Trophoblast cell (in vitro differentiated cells and primary cell): ENCODE data around the gene KCNK13.

ENCODE experiments used
- DNase-seq, 2 donors: peaks; one replicate each; pipeline ENCODE4 v3.0.0-alpha.2; 2016
- H2AFZ ChIP-seq: 2 replicates; pipeline ENCODE4 v1.6.1; 2013; ENCODE audit warnings: low read length, moderate library complexity, mild to moderate bottlenecking; ENCODE audit not compliant: insufficient read depth, poor library complexity
- H2AK5ac ChIP-seq: 2 replicates; pipeline ENCODE4 v1.6.1; 2013; ENCODE audit warnings: mild to moderate bottlenecking, low read length
- H2BK120ac ChIP-seq: 2 replicates; pipeline ENCODE4 v1.6.1; 2013; ENCODE audit warnings: low read length, mild to moderate bottlenecking, moderate library complexity; ENCODE audit not compliant: insufficient read depth, poor library complexity
- H2BK12ac ChIP-seq: 2 replicates; pipeline ENCODE4 v1.6.1; 2013; ENCODE audit warnings: mild to moderate bottlenecking, low read length, moderate library complexity
- H2BK5ac ChIP-seq: 2 replicates; pipeline ENCODE4 v1.6.1; 2013; ENCODE audit warnings: low read length, low read depth, moderate library complexity, mild to moderate bottlenecking; ENCODE audit not compliant: poor library complexity
- H3K14ac ChIP-seq: 2 replicates; pipeline ENCODE4 v1.6.1; 2013; ENCODE audit warnings: mild to moderate bottlenecking, low read length
- H3K18ac ChIP-seq: 2 replicates; pipeline ENCODE4 v1.6.1; 2013; ENCODE audit warnings: mild to moderate bottlenecking, low read length
- H3K23ac ChIP-seq: 2 replicates; pipeline ENCODE4 v1.6.1; 2013; ENCODE audit warnings: low read length
- H3K27ac ChIP-seq: 2 replicates; pipeline ENCODE4 v1.5.1; 2013; ENCODE audit warnings: low read depth, mild to moderate bottlenecking, inconsistent platforms, low read length, moderate library complexity
- H3K27me3 ChIP-seq: 2 replicates; pipeline ENCODE4 v1.6.1; 2013; ENCODE audit warnings: inconsistent platforms, mild to moderate bottlenecking, low read length, moderate library complexity; ENCODE audit not compliant: insufficient read depth
- H3K36me3 ChIP-seq, 2 experiments: 1 replicate in 1 of 2; 2 replicates in 1 of 2; pipeline ENCODE4 v1.6.1; 2013; ENCODE audit warnings: low read length in 2 of 2, mild to moderate bottlenecking in 2 of 2, moderate library complexity in 1 of 2; ENCODE audit not compliant: insufficient read depth in 2 of 2, control insufficient read depth in 1 of 2
- H3K4ac ChIP-seq: 2 replicates; pipeline ENCODE4 v1.6.1; 2013; ENCODE audit warnings: low read depth, mild to moderate bottlenecking, low read length, moderate library complexity
- H3K4me1 ChIP-seq, 2 experiments: 1 replicate in 1 of 2; 2 replicates in 1 of 2; pipeline ENCODE4 v1.6.1; 2013; ENCODE audit warnings: low read length in 2 of 2, mild to moderate bottlenecking in 2 of 2, moderate library complexity in 1 of 2; ENCODE audit not compliant: insufficient read depth in 2 of 2, control insufficient read depth in 1 of 2
- H3K4me2 ChIP-seq: 2 replicates; pipeline ENCODE4 v1.6.1; 2013; ENCODE audit warnings: inconsistent platforms, mild to moderate bottlenecking, low read length, moderate library complexity
- H3K4me3 ChIP-seq: 2 replicates; pipeline ENCODE4 v1.5.1; 2013; ENCODE audit warnings: mild to moderate bottlenecking, low read depth, low read length, inconsistent platforms
- H3K79me1 ChIP-seq: one replicate; pipeline ENCODE4 v1.6.1; 2013; ENCODE audit warnings: low read length
- H3K79me2 ChIP-seq: 2 replicates; pipeline ENCODE4 v1.6.1; 2013; ENCODE audit warnings: low read length, mild to moderate bottlenecking; ENCODE audit not compliant: control insufficient read depth, insufficient read depth, poor library complexity
- H3K9ac ChIP-seq: 2 replicates; pipeline ENCODE4 v1.6.1; 2013; ENCODE audit warnings: mild to moderate bottlenecking, low read length
- H3K9me3 ChIP-seq: 2 replicates; pipeline ENCODE4 v1.6.1; 2013; ENCODE audit warnings: low read depth, mild to moderate bottlenecking, control low read depth, inconsistent platforms, low read length; ENCODE audit not compliant: insufficient read depth
- H4K12ac ChIP-seq: 2 replicates; pipeline ENCODE4 v1.6.1; 2013; ENCODE audit warnings: low read depth, mild to moderate bottlenecking, low read length, moderate library complexity
- H4K8ac ChIP-seq: 2 replicates; pipeline ENCODE4 v1.6.1; 2013; ENCODE audit warnings: low read depth, mild to moderate bottlenecking, low read length, moderate library complexity
- H4K91ac ChIP-seq: one replicate; pipeline ENCODE4 v1.6.1; 2013; ENCODE audit warnings: low read depth, mild to moderate bottlenecking, low read length, moderate library complexity
- WGBS: extraction: QIAGEN DNeasy Blood & Tissue Kit; methylation state at CpG from one replicate; pipeline ENCODE4 v1.1.7; 2013; ENCODE audit warnings: missing lambda C conversion rate; ENCODE audit not compliant: insufficient read length, insufficient coverage; ENCODE audit errors: extremely low coverage; 5-methylcytosine and 5-hydroxymethylcytosine counted together

Gene KCNK13

DNA sequence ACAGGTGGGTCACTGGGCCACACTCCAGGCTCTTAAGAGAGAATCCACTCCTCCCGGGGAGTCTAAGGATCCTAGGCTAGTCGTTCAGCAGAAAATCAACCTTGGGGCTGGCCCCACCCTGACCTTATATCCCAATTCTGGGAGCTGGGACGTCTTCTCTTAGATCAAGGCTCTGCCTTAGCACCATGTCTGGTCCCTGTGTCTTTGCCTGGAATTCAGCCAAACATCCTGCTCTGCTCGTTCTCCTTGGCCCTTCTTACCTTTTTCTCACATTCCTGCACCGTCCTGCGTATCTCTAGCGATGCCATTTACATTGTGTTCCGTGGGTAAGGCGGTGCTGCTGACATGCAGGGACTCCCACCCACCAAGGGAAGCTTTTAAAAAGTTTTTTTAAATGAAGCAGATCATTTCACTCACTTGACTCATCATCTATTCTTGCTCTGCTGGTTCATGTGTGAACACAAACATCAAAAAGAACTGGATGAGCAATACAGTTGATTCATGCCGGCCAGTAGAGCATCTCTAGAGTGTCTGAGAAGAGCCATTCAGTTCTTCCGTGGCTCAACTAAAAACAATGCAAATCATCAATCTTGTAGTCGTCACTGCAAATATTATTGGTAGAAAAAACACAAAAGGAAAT is 50.2 kb downstream of the KCNK13 start:
- WGBS, result no CpG with 5 or more reads among the region's 12 CpGs
- H3K79me1 ChIP-seq, result no peaks in the 10 kb centered on the region

DNA sequence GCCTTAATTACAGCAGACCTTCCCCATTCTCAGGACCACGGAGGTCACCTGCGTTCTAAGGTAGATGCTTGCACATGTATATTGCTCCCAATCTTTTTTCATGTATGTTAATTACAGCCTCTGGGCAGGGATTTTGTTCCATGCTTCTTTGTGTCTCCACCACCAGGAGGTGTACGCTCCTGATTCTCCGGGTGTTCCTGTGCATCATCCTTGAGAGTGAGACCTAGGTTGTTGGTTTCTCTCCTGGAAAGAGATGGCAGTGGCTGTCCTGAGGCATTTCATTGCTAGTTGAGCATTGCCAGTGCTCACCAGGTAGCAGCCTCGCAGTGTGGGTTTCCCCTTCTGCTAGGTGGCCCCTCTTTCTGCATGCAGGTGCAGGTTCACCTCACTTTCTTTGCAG is 52.8 kb downstream of the KCNK13 start:
- no peaks in the 10 kb centered on the region for H3K36me3 ChIP-seq
- H2AFZ ChIP-seq, result no peak overlapping the region
- H4K12ac ChIP-seq, result no peak overlapping the region
- no peak overlapping the region for H3K4ac ChIP-seq
- peaks cover 2 to 3% of the 10 kb centered on the region in 2 experiments for H3K4me1 ChIP-seq
- H3K27ac ChIP-seq, result no peak overlapping the region
- H3K4me2 ChIP-seq, result no peak overlapping the region
- H3K9me3 ChIP-seq, result no peaks in the 10 kb centered on the region
- no peaks in the 10 kb centered on the region for H3K79me2 ChIP-seq
- no peak overlapping the region for H4K91ac ChIP-seq
- H2BK120ac ChIP-seq, result no peak overlapping the region
- no peaks in the 10 kb centered on the region for H3K79me1 ChIP-seq
- DNase-seq, result peak in 1 of 2 donors; percentile 44
- no peak overlapping the region for H3K18ac ChIP-seq
- H3K27me3 ChIP-seq, result no peaks in the 10 kb centered on the region
- no peak overlapping the region for H3K23ac ChIP-seq
- no CpG with 5 or more reads among the region's 5 CpGs for WGBS
- no peak overlapping the region for H4K8ac ChIP-seq
- no peak overlapping the region for H2AK5ac ChIP-seq
- H3K4me3 ChIP-seq, result no peak overlapping the region
- H3K9ac ChIP-seq, result no peak overlapping the region
- no peak overlapping the region for H3K14ac ChIP-seq
- no peak overlapping the region for H2BK5ac ChIP-seq
- H2BK12ac ChIP-seq, result no peak overlapping the region

More for the DNA sequence above, 50.2 kb downstream of the KCNK13 start:
- H4K8ac ChIP-seq, result no peak overlapping the region
- H3K23ac ChIP-seq, result no peak overlapping the region
- H3K4me2 ChIP-seq, result no peak overlapping the region
- no peak overlapping the region for H2BK120ac ChIP-seq
- H3K4me3 ChIP-seq, result no peak overlapping the region
- no peaks in the 10 kb centered on the region for H3K79me2 ChIP-seq
- H2BK12ac ChIP-seq, result no peak overlapping the region
- H2AK5ac ChIP-seq, result no peak overlapping the region
- H3K4ac ChIP-seq, result no peak overlapping the region
- peaks cover 2 to 3% of the 10 kb centered on the region in 2 experiments for H3K4me1 ChIP-seq
- no peak overlapping the region for H4K91ac ChIP-seq
- no peak overlapping the region for H3K9ac ChIP-seq
- H2AFZ ChIP-seq, result no peak overlapping the region
- H3K27me3 ChIP-seq, result no peaks in the 10 kb centered on the region
- H3K27ac ChIP-seq, result no peak overlapping the region
- H4K12ac ChIP-seq, result no peak overlapping the region
- no peaks in the 10 kb centered on the region for H3K36me3 ChIP-seq
- no peak overlapping the region for H3K14ac ChIP-seq
- no peak overlapping the region for H3K18ac ChIP-seq
- no peaks in the 10 kb centered on the region for H3K9me3 ChIP-seq
- peak in 1 of 2 donors; percentile 32 for DNase-seq
- no peak overlapping the region for H2BK5ac ChIP-seq

DNA sequence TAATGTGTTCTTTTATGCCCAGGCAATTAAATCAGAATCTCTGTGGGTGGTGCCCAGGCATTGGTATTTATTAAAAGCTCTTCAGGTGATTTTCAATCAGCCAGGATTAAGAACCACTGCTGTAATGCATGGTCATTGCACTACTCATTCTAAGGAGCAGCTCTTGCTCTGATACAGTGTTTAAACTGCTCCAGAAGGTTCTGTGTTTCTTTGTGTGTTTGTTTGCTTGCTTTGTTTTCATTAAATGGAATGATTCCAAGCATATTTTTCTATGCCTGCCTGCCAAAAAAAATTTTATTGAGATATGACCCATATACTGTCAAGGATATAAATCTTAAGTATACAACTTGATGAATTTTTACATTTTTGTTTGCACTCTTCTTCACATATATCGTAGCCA is 54.0 kb downstream of the KCNK13 start:
- no peak overlapping the region for H4K8ac ChIP-seq
- H3K4ac ChIP-seq, result no peak overlapping the region
- no CpG with 5 or more reads among the region's 1 CpG for WGBS
- no peaks in the 10 kb centered on the region for H3K79me2 ChIP-seq
- no peak overlapping the region for H2BK12ac ChIP-seq
- H3K18ac ChIP-seq, result no peak overlapping the region
- H2AFZ ChIP-seq, result no peak overlapping the region
- H3K9me3 ChIP-seq, result no peaks in the 10 kb centered on the region
- H3K14ac ChIP-seq, result no peak overlapping the region
- H3K4me2 ChIP-seq, result no peak overlapping the region
- H3K79me1 ChIP-seq, result no peaks in the 10 kb centered on the region
- no peak overlapping the region for H3K9ac ChIP-seq
- H2BK5ac ChIP-seq, result no peak overlapping the region
- H2BK120ac ChIP-seq, result no peak overlapping the region
- H4K12ac ChIP-seq, result no peak overlapping the region
- H3K27ac ChIP-seq, result no peak overlapping the region
- peaks cover 2 to 3% of the 10 kb centered on the region in 2 experiments for H3K4me1 ChIP-seq
- no peak overlapping the region for H3K4me3 ChIP-seq
- no peaks in the 10 kb centered on the region for H3K36me3 ChIP-seq
- no peaks in the 10 kb centered on the region for H3K27me3 ChIP-seq
- no peak for DNase-seq
- no peak overlapping the region for H2AK5ac ChIP-seq
- H3K23ac ChIP-seq, result no peak overlapping the region
- no peak overlapping the region for H4K91ac ChIP-seq

DNA sequence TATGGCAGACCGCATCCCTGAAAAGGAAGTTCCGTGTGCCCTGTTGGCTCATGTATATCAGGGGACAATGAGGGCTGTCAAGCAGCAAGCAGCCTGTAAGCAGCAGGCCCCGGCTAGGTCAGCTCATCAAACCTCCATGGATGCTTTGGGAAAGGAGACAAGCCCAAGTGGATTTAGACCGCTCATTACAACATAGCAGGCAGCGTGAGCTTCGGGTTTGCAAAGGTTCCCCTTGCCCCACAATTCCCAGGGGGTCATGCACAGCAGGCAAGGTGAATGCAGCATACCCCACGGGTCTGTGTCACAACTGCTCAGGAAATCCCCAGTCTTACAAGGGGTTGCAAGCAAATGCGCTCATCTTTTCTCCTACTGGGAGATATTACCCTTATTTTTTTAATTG is 54.6 kb downstream of the KCNK13 start:
- Histone ChIP-seq H2AFZ (no peak overlapping the region), H3K4me1 (peaks cover 2 to 3% of the 10 kb centered on the region in 2 experiments)

More for the DNA sequence above, 54.6 kb downstream of the KCNK13 start:
- Histone ChIP-seq H2BK120ac (no peak overlapping the region), H3K79me1 (no peaks in the 10 kb centered on the region), H2BK12ac (no peak overlapping the region), H3K4me3 (no peak overlapping the region), H3K27me3 (no peaks in the 10 kb centered on the region), H2AK5ac (no peak overlapping the region), H3K4me2 (no peak overlapping the region), H3K27ac (no peak overlapping the region), H4K8ac (no peak overlapping the region), H3K23ac (no peak overlapping the region), H3K14ac (no peak overlapping the region), H4K91ac (no peak overlapping the region), H3K79me2 (no peaks in the 10 kb centered on the region), H2BK5ac (no peak overlapping the region), H3K4ac (no peak overlapping the region), H3K18ac (no peak overlapping the region), H3K36me3 (no peaks in the 10 kb centered on the region), H4K12ac (no peak overlapping the region), H3K9ac (no peak overlapping the region), H3K9me3 (no peaks in the 10 kb centered on the region)
- no CpG with 5 or more reads among the region's 8 CpGs for WGBS
- DNase-seq, result no peak
